Suppressor macrophage (primary cell): Measurements from ENCODE around the gene SRP14.
A peak's percentile ranks its signal among the peaks of the same experiment; 100 is the strongest.

Experiments used
- DNase-seq, 4 experiments: peaks; one replicate each; pipeline ENCODE4 v3.0.0-alpha.2; 2020 to 2022

Gene SRP14

GRCh38 chr15:40067921-40068624 lies 29.1 kb upstream of the SRP14 start:
- DNase-seq: no peak

GRCh38 chr15:40066589-40066988 lies 27.6 kb upstream of the SRP14 start:
- DNase-seq: no peak

- no peak for DNase-seq
Measured at GRCh38 chr15:40065166-40065565, 26.2 kb upstream of the SRP14 start.

- DNase-seq: peak in 3 of 4 experiments; percentile 16 to 88 (median 68)
Measured at GRCh38 chr15:40064231-40064894, 25.4 kb upstream of the SRP14 start.

GRCh38 chr15:40063563-40064011 lies 24.6 kb upstream of the SRP14 start:
- DNase-seq: no peak

- DNase-seq: peak in 2 of 4 experiments; percentile 12 to 37
Measured at GRCh38 chr15:40062816-40063562, 24.0 kb upstream of the SRP14 start.

- no peak for DNase-seq
Measured at GRCh38 chr15:40061212-40061901, 22.4 kb upstream of the SRP14 start.

- no peak for DNase-seq
Measured at GRCh38 chr15:40060236-40060961, 21.4 kb upstream of the SRP14 start.

GRCh38 chr15:40059821-40060220 lies 20.8 kb upstream of the SRP14 start:
- DNase-seq: no peak

- peak in 2 of 4 experiments; percentile 28 to 49 for DNase-seq
Measured at GRCh38 chr15:40058476-40059140, 19.6 kb upstream of the SRP14 start.

- DNase-seq: no peak
Measured at GRCh38 chr15:40055576-40056293, 16.8 kb upstream of the SRP14 start.

- peak in 2 of 4 experiments; percentile 43 to 44 for DNase-seq
Measured at GRCh38 chr15:40054855-40055575, 16.0 kb upstream of the SRP14 start.

- DNase-seq: no peak
Measured at GRCh38 chr15:40054605-40054854, 15.5 kb upstream of the SRP14 start.

- peak in 1 of 4 experiments; percentile 46 for DNase-seq
Measured at GRCh38 chr15:40053831-40054604, 15.0 kb upstream of the SRP14 start.

GRCh38 chr15:40053079-40053830 lies 14.3 kb upstream of the SRP14 start:
- no peak for DNase-seq

GRCh38 chr15:40052604-40053003 lies 13.6 kb upstream of the SRP14 start:
- DNase-seq: peak; percentile 40 to 70 (median 62)

- DNase-seq: no peak
Measured at GRCh38 chr15:40051616-40052415, 12.8 kb upstream of the SRP14 start.
